Subcutaneous abdominal adipose tissue (tissue), 5 donors: Measurements from ENCODE around the gene TBK1.
"Not testable (repeated sequence)": the region's sequence is repeated elsewhere in the genome, so short reads cannot be mapped to it uniquely, and the experiment has no call there.

Source experiments
- H3K27ac ChIP-seq: one replicate; pipeline ENCODE4 v1.7.0; 2013; ENCODE audit warnings: low read depth, mild to moderate bottlenecking, inconsistent platforms, low read length, moderate library complexity
- H3K27me3 ChIP-seq, 5 donors: one replicate each; pipeline ENCODE4 v1.7.0; 2013; ENCODE audit warnings: low read length in 5 of 5, inconsistent platforms in 1 of 5; ENCODE audit not compliant: control insufficient read depth in 5 of 5, insufficient read depth in 4 of 5
- H3K36me3 ChIP-seq, 5 donors: one replicate each; pipeline ENCODE4 v1.7.0; 2013; ENCODE audit warnings: low read length in 5 of 5; ENCODE audit not compliant: control insufficient read depth in 5 of 5, insufficient read depth in 5 of 5
- H3K4me1 ChIP-seq, 5 donors: one replicate each; pipeline ENCODE4 v1.7.0; 2013; ENCODE audit warnings: low read length in 5 of 5, mild to moderate bottlenecking in 3 of 5, moderate library complexity in 1 of 5; ENCODE audit not compliant: control insufficient read depth in 5 of 5, insufficient read depth in 5 of 5
- H3K4me3 ChIP-seq, 5 donors: one replicate each; pipeline ENCODE4 v1.7.0; 2013; ENCODE audit warnings: low read length in 5 of 5, low read depth in 1 of 5
- H3K9ac ChIP-seq, 5 donors: one replicate each; pipeline ENCODE4 v1.7.0; 2013; ENCODE audit warnings: low read length in 5 of 5, mild to moderate bottlenecking in 4 of 5, moderate library complexity in 3 of 5
- H3K9me3 ChIP-seq, 5 donors: one replicate each; pipeline ENCODE4 v1.7.0; 2013; ENCODE audit warnings: low read length in 5 of 5; ENCODE audit not compliant: control insufficient read depth in 5 of 5
- donor health status: healthy.
- donor health status: healthy.
- donor health status: healthy.
- donor health status: healthy.
- donor health status: healthy.

Gene TBK1

GRCh38 chr12:64518396-64518795, 66.5 kb downstream of the TBK1 start:
- no peaks in the 10 kb centered on the region for H3K36me3 ChIP-seq
- no peak overlapping the region for H3K27ac ChIP-seq
- H3K4me1 ChIP-seq, result peaks cover 0 to 3% (median 0%) of the 10 kb centered on the region in 5 donors
- no peak overlapping the region for H3K4me3 ChIP-seq
- H3K9ac ChIP-seq, result no peak overlapping the region
- peaks cover 0 to 3% (median 3%) of the 10 kb centered on the region in 5 donors for H3K27me3 ChIP-seq
- no peaks in the 10 kb centered on the region for H3K9me3 ChIP-seq

GRCh38 chr12:64521833-64522232, 69.9 kb downstream of the TBK1 start:
- Histone ChIP-seq H3K9ac (no peak overlapping the region), H3K27me3 (peaks cover 0 to 3% (median 3%) of the 10 kb centered on the region in 5 donors), H3K9me3 (no peaks in the 10 kb centered on the region), H3K4me1 (peaks cover 0 to 3% (median 0%) of the 10 kb centered on the region in 5 donors), H3K4me3 (no peak overlapping the region), H3K36me3 (no peaks in the 10 kb centered on the region), H3K27ac (no peak overlapping the region)

GRCh38 chr12:64522316-64522715, 70.4 kb downstream of the TBK1 start:
- H3K4me1 ChIP-seq, result peaks cover 0 to 3% (median 0%) of the 10 kb centered on the region in 5 donors
- no peaks in the 10 kb centered on the region for H3K36me3 ChIP-seq
- no peaks in the 10 kb centered on the region for H3K9me3 ChIP-seq
- H3K27me3 ChIP-seq, result peaks cover 0 to 3% (median 3%) of the 10 kb centered on the region in 5 donors
- no peak overlapping the region for H3K9ac ChIP-seq
- H3K27ac ChIP-seq, result no peak overlapping the region
- H3K4me3 ChIP-seq, result no peak overlapping the region

- Histone ChIP-seq H3K9me3 (no peaks in the 10 kb centered on the region), H3K4me3 (no peak overlapping the region), H3K27ac (no peak overlapping the region), H3K27me3 (peaks cover 0 to 3% (median 3%) of the 10 kb centered on the region in 5 donors), H3K9ac (no peak overlapping the region), H3K4me1 (peaks cover 0 to 3% (median 0%) of the 10 kb centered on the region in 5 donors), H3K36me3 (no peaks in the 10 kb centered on the region)
These were observed 70.9 kb downstream of the TBK1 start for GRCh38 chr12:64522807-64523206.

GRCh38 chr12:64523565-64524444, 71.9 kb downstream of the TBK1 start:
- H3K4me1 ChIP-seq, H3K9ac ChIP-seq, H3K9me3 ChIP-seq, H3K27me3 ChIP-seq, H3K4me3 ChIP-seq, H3K36me3 ChIP-seq, H3K27ac ChIP-seq: not testable (repeated sequence)

GRCh38 chr12:64525461-64526160, 73.7 kb downstream of the TBK1 start:
- H3K9ac ChIP-seq, result no peak overlapping the region
- H3K4me3 ChIP-seq, result no peak overlapping the region
- H3K27me3 ChIP-seq, result peaks cover 0 to 3% (median 3%) of the 10 kb centered on the region in 5 donors
- H3K9me3 ChIP-seq, result no peaks in the 10 kb centered on the region
- no peak overlapping the region for H3K27ac ChIP-seq
- H3K4me1 ChIP-seq, result peaks cover 0 to 3% (median 0%) of the 10 kb centered on the region in 5 donors
- H3K36me3 ChIP-seq, result no peaks in the 10 kb centered on the region

GRCh38 chr12:64526859-64527258, 74.9 kb downstream of the TBK1 start:
- no peaks in the 10 kb centered on the region for H3K9me3 ChIP-seq
- H3K4me1 ChIP-seq, result peaks cover 0 to 3% (median 0%) of the 10 kb centered on the region in 5 donors
- H3K36me3 ChIP-seq, result no peaks in the 10 kb centered on the region
- no peak overlapping the region for H3K27ac ChIP-seq
- no peaks in the 10 kb centered on the region for H3K27me3 ChIP-seq
- H3K4me3 ChIP-seq, result no peak overlapping the region
- no peak overlapping the region for H3K9ac ChIP-seq

- Histone ChIP-seq H3K9ac (no peak overlapping the region), H3K4me3 (no peak overlapping the region), H3K36me3 (no peaks in the 10 kb centered on the region), H3K27ac (no peak overlapping the region), H3K9me3 (no peaks in the 10 kb centered on the region), H3K27me3 (no peaks in the 10 kb centered on the region), H3K4me1 (no peaks in the 10 kb centered on the region)
These were observed 76.7 kb downstream of the TBK1 start for GRCh38 chr12:64528616-64529015.

- H3K9ac ChIP-seq, result no peak overlapping the region
- H3K9me3 ChIP-seq, result no peaks in the 10 kb centered on the region
- H3K36me3 ChIP-seq, result no peaks in the 10 kb centered on the region
- no peak overlapping the region for H3K4me3 ChIP-seq
- H3K27ac ChIP-seq, result no peak overlapping the region
- H3K27me3 ChIP-seq, result no peaks in the 10 kb centered on the region
- no peaks in the 10 kb centered on the region for H3K4me1 ChIP-seq
These were observed 78.6 kb downstream of the TBK1 start for GRCh38 chr12:64530566-64530965.

GRCh38 chr12:64531665-64532334, 79.9 kb downstream of the TBK1 start:
- H3K27ac ChIP-seq, result no peak overlapping the region
- no peak overlapping the region for H3K9ac ChIP-seq
- no peaks in the 10 kb centered on the region for H3K4me1 ChIP-seq
- no peak overlapping the region for H3K4me3 ChIP-seq
- H3K27me3 ChIP-seq, result no peaks in the 10 kb centered on the region
- H3K9me3 ChIP-seq, result no peaks in the 10 kb centered on the region
- H3K36me3 ChIP-seq, result no peaks in the 10 kb centered on the region
